NCI-H748 treated with DMSO at 0.1 percent for 48 hours (cell line): ENCODE data around the gene ABCA4.
"Not testable (repeated sequence)": the region's sequence is repeated elsewhere in the genome, so short reads cannot be mapped to it uniquely, and the experiment has no call there.

ENCODE experiments used
- DNase-seq: peaks from one replicate; lab custom pipeline; 2025; lab: John Stamatoyannopoulos, UW

ABCA4 gene

DNA sequence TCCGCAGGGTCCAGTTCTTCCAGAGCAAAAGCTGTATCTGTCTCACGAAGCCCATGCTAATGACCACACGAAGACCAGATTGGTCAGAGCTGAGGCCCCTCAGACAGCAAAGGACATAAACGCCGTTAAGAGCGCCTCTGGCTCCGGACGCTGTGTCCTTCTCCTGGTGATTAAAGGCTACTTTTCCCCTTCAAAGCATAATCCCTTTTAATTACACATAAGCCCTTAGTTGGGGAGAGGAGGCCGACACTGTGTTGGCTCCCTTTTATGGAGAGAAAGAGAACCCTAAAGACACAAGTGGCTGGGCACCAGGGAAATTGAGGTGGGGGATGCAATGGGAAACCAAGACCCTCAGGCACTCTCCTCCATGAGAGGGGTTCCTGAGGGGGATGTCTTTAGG lies at the start of gene ABCA4:
TSS of gene ABCA4 (minus strand) at position 158 of the 400 bp plus-strand sequence. CDS start at position 55, 103 bp downstream.
- DNase-seq = no peak

DNA sequence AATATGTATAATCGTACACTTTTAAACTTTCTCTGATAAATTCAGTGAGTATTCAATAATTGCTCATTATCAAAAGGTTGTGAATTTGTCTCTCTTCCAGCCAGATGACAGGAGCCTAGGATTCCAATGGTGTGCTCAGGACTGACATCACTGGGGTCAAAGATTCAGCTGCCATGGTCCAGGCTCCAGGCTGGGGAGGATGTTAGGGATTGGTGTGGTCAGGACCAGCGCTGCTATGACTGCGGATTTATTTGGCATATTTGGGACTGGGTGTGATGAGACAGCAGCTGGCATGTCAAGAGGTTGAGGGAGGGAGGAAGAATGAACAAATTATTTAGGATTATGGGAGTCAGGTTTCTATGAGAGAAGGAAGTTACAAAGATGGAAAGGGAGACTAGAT lies 48.2 kb upstream of the ABCA4 start:
- no peak for DNase-seq

DNA sequence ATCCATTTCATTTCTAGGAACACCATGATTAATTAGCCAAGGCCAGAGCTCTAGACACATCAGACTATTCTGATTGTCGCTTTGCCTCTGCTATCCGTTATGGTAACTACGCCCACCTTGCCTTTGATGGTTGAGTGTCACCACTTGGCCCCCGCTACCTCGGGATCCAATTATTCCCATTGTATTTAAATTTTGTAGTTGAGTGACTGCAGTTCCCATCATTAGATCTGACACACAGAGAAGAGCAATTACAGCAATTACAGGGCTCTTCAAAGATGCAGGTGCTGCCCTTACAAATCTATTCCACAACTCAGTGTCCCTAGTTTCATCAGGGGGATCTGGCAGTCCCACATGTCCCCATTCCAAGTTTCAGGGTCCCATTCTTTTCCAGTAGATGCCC lies 44.9 kb upstream of the ABCA4 start:
- no peak for DNase-seq

DNA sequence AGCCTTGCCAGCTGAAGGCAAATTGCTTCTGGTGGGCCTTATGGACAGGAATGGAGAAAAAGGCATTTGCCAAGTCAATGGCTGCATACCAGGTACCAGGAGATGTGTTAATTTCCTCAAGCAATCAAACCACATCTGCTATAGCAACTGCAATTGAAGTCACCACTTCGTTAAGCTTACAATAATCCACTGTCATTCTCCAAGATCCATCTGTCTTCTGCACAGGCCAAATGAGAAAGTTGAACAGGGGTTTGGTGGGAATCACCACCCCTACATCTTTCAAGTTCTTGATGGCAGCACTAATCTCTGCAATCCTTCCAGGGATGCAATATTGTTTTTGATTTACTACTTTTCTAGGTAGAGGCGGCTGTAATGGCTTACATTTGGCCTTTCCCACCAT lies 43.9 kb upstream of the ABCA4 start:
- not testable (repeated sequence) for DNase-seq

DNA sequence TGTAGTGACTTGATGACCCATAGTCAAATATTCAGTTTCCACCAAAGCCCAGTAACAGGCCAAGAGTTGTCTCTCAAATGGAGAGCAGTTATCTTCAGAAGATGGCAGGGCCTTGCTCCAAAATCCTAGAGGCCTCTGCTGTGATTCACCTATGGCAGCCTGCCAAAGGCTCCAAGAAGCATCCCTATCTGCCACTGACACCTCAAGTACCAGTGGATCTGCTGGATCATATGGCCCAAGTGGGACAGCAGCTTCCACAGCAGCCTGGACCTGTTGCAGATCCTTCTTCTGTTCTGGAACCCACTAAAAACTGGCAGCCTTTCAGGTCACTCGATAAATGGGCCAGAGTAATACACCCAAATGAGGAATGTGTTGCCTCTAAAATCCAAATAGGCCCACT lies 43.2 kb upstream of the ABCA4 start:
- not testable (repeated sequence) for DNase-seq

DNA sequence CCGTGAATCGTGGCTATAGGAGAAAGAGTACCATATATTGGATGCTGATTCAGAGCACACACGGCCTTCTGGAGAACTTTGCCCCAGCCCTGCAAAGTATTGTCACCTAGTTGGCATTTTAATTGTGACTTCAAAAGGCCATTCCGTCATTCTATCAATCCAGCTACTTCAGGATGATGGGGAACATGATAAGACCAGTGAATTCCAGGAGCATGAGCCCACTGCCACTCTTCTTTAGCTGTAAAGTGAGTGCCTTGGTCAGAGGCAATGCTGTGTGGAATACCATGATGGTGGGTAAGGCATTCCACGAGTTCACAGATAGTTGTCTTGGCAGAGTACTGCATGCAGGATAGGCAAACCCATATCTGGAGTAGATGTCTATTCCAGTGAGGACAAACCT lies 42.3 kb upstream of the ABCA4 start:
- not testable (repeated sequence) for DNase-seq

DNA sequence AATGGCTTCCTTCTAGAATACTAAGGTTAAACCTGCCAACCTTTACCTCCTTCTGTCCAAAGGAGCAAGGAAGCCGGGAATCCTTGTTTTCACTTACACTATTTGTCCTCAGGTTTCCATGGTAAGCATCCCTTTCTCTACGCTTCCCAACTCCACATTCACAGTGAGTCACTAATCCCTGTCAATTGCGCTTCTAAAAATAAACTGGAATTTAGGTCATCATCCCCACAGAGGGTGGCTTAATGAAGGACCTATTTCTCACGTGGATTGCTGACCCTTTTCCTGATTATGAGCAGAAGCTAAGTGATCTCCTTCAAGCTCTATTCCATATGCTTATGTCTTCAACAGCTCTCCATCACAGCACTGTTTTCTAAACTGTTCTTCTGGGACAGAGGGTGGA lies 39.9 kb upstream of the ABCA4 start:
- no peak for DNase-seq

DNA sequence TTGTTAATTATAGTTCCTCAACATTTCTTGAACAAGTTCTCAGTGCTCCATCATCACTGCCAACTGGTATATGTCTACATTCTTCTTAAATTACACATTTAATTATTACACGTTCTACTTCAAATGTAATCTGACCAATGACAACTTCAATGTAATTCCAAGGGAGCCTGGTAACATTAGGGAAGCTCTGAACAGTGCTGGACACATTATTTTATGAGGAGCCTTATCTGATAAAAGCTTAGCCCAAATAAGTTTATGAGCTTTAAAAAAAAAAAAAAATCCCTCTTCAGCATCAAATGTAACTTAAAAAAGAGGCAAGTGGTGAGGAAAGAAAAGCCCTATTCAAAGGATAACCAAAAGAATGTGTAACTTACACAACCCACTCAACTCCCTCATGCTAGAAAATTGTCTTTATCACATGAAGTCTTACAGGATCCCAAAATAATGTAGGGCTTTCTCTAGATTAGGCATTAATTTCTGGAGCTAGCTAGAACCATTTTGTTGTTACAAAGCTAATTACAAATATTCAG lies 35.2 kb upstream of the ABCA4 start:
- DNase-seq = no peak

DNA sequence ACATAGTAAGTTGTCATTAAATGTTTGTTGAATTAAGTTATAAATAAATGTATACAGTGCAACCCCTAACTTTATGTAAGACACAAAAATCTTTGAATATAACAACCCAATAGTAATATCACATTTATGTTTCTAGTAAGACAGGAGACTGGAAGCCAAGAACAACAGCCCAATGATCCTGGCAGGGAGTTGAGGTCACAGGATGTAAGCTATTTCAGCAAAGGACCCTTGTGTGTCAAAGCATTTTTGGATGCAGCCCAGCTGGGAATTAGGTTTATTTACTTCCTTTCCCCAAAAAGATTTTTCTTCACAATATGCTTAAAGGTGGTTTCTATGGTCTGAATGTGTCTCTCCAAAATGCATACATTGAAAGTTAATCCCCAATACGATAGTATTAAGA lies 34.0 kb upstream of the ABCA4 start:
- DNase-seq = no peak

DNA sequence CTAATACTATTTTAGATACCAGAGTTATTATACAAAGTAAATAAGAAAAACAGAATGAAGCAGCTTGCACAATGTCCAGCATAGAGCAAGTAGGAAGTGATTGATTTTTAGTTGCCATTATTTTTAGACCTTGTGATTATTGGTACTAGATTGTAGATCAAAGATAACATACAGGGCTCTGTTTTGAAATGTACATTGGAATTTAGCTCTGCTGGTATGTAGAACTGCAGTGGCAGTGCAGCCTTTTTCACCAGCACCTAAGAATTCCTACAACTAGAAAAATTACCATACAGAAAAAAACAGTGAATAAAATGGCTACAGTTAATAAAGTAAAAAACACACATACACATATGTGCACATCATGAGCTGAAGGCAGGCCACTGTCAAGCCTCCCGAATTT lies 32.2 kb upstream of the ABCA4 start:
- DNase-seq = no peak

DNA sequence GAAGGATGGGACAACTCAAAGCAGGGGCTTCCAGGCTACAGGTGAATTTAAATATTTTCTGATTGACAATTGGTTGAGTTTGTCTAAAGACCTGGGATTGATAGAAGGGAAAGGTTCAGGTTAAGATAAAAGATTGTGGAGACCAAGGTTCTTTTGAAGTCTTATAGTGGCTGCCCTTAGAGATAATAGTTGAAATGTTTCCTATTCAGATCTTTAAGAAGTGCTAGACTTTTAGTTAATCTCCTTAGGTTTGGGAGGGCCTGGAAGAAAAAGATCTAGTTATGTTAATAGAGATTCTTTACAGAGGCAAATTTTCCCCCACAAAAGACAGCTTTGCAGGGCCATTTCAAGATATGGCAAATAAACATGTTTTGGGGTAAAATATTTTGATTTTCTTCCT lies 28.2 kb upstream of the ABCA4 start:
- DNase-seq = not testable (repeated sequence)

DNA sequence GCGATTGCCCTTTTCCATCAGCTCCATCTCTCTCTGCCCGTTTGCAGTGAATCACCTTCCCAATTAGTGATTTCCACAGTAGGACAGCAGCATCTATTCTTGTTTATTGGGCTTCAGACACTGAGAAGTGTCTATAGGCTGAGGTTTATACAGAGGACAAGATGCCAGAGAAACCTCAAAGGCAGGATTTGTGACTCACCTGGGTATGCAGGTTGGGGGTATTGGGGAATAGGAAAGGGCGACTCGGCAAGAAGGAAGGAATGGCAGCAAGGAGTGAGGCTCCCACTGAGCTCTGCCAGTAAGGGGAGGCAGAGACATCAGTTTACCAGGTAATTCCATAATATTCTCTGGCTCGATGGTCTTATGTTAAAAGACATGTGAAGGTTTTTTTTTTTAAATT lies 25.3 kb upstream of the ABCA4 start:
- no peak for DNase-seq

DNA sequence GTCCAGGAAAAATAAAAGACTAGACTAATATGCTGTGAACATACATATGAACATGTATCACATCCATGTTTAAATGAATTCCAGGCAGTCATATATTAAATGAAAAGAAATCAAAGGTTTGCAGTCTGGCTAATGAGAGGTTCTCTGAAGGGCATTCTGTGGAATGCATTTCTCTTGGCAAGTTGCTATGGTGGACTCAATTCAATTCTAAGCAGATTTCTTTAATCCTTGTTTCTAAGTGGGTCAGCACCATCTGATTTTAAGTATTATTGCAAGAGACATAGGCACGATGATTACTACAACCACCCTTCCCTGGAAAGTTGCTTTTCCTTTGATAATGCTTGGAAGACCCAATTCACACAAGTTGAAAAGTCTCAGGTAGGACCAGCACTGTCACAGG lies 23.9 kb upstream of the ABCA4 start:
- DNase-seq = no peak

DNA sequence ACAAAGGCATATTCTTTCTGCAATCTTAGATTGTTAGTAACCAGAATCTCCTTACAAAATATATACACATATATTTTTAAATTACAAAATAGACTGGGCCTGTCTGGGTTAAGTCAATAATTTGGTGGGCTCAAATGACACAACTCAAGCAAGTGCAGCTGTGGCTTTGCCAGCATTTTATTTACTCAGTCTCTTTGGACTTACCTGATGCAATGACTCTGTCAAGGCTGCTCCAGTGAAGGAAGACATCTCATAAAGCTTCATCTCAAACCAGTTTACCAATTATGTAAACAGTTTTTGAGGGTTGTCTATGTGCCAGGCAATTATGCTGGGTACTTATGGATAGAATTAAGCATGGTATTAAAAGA lies 22.8 kb upstream of the ABCA4 start:
- peak; percentile 12 for DNase-seq

DNA sequence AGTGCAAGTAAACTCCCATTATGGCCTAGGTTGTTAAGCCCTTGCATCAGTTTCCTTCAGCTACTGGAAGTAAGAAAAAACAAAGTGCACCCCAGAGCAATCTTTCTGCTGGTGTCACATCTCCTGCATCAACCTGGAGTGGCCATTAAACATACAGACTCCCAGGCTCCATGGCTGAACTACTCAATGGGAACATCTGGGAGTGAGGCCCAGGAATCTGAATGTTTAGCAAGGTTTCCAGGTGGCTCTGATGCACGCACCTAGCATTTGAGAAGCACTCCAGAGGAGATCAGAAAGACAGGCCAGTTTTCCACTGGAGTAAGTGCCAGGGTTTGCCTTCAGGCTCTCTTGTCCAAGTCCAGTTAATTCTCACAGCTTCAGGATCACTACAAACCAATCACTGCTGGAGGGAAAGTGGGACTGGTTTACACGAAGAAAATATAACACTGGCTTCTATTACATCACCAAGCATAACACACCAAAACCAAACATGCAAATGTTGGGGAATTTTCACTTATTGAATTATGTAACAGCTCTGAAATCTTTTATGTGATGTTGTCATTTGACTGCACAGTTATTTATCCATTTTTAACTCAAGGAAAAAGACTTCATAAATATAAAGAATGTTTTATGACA lies 22.3 kb upstream of the ABCA4 start:
- no peak for DNase-seq

DNA sequence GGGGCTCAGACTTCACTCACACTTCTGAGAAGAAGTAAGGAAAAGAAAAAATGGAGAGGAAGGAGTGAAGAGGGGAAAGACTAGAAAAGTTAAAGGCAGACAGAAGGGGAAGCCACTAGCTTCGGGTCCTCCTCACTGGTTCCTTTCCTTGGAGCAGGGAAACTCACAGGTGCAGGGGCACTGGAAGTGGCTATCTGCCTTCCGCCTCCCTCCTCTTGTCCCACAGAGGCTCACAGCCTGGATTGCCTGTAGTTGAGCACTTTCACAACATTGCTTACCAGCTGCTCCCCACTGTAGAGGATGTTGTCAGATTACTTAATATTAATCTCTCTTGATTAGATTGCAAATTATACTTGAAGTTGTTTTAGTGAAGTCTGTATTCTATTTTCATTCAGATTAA lies 21.6 kb upstream of the ABCA4 start:
- DNase-seq = no peak

DNA sequence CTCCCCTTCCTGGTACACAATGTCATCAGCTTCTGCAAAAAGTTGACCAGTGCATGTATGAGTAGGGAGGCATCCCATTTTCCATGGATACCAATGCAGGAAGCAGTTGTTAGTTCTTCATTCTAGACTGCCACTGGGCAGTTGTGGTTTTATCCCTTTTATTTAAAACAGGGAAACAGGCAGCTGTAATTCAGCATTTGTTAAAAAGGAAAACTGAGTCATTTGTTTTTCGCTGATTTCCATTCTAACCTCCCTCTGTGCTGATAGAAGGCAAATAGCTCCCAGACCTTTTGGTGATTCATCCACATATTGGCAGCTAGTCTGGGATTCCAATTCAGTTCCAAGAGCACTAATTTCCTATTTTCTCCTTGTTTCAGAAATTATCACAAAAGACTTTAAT lies 21.1 kb upstream of the ABCA4 start:
- DNase-seq = no peak

DNA sequence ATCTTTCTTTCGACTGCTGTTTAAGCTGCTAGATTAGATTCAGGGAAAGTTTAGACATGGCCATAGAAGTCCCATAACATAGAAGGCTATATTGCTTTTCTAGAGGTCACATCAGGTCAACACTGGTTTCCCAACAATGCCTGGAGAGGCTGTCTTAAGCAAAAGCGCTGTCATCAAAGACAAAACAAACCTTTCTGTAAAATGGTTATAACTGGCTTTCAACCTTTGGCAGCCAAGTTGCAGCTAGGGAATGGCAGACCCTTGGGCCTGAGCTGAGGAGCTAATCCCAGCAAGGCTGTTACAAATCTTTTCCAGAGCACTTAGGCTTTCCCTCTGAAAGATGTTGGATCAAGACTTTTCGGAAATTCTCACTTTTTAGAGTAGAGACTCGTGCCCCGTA lies 11.2 kb upstream of the ABCA4 start:
- no peak for DNase-seq

DNA sequence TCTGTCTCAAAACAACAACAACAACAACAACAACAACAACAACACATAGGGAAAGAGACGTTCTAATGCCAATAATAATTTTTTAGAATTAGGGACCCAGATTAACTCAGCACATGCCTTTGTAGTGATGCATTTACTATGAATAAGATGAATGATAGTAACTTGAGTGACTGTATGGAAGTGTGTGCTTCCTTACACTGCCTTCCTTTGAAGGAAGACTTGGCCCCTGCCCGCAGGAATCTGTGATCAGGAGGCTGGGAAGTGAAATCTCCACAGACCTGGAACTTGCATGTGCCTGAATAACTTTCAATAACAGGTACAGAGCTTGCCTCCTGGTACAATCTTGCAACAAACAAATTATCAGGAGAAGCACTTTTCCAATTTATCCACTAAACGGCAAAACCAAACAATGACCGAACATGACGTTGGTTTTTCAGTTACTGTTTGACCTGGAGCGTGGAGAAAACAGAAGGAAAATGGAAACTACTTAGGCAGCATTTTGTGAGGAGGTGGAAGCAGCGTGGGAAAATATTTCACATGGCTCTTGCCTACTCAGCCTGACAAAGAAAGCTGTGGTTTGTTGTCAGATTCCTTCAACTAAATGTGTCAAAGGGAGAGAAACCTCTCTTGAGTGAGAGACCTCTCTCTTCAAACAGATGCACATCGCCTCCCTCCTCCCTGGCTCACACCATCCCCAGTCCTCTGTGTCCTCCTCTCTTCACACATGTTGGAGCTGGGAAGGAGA lies 10.1 kb upstream of the ABCA4 start:
- no peak for DNase-seq

DNA sequence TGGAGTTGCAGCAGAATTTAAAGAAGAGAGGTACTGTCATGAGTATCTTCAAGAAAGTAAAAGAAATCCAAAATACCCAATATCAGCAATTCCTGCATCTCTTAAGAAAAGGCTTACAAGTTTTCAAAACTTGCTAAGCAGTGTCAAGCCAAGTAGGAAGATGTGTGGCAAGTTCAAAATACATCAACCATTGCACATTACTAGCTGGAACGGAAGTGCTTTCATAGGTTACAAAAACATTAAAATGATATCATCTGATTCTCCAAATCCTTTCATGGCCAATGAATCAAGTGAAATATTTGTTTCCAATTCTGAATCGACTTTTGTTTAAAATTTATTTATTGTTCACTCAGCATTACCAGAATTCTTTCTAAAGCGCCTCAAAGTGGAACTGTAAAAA lies 5.7 kb upstream of the ABCA4 start:
- no peak for DNase-seq

DNA sequence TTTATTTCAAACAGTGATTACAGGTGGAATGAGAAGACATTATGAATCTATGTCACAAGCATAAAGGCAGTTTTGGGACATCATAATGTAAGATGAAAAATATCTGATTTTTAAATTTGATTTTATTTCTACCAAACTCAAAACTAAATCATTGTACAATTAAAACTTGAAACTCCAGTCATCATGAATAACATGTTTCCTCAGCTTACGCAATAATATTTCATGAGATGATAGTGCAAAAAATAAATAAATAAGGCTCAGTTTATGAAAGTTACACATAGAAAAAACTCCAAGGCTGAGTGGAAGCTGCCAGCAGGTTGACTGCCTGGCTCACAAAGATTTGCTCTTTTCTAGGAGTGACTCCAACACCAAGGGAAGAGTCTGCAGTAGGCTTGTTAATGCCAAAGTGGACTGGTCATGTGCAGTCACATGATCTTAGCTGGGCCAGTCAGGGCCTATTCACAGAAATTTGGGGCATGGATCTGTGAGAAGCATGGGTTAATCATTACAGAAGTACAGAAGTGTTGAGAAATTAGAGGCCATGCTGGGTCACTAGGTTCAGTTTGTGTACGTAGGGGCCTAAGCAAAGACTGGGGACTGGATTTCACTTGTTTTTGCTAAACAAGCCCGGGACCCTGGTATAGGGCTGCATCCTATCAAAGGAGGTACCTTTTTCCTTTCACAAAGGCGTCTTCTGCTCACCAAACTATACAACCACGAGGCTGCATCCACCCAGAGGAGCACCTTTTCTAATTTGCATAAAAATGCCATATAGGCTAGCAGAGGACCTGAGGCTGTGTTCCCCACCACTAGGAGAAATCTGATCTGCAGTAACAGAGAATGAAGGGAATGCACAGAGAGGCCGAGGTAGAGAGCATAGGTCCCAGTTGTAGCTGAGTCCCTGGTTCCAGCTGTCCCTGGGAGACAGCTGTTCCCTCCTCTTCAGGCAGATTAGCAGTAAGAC lies 4.9 kb upstream of the ABCA4 start:
- DNase-seq = no peak

DNA sequence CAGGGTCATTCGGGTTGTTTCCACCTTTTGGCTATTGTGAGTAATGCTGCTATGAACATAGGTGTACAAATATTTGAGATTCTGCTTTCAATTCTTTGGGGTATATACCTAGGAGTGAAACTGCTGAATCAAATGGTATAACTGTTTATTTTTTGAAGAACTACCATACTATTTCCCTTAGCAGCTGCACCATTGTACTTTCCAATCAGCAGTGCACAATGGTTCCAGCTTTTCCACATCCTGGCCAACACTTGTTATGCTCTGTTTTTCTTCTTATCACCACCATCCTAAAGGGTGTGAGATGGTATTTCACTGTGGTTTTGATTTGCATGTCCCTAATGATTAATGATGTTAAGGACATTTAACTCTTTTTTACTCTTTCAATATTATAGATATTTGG lies 3.6 kb upstream of the ABCA4 start:
- DNase-seq = no peak
